GM18909 (cell line): Measurements from ENCODE around the gene MOCS3.
A peak's percentile ranks its signal among the peaks of the same experiment; 100 is the strongest.

Source experiments
- ATAC-seq: cut with Tn5 transposase; IDR thresholded peaks from one replicate; pipeline ENCODE4 v1.9.1; 2021; ENCODE audit warnings: mild to moderate bottlenecking; ENCODE audit not compliant: unreplicated experiment, poor library complexity

Gene MOCS3, protein sequence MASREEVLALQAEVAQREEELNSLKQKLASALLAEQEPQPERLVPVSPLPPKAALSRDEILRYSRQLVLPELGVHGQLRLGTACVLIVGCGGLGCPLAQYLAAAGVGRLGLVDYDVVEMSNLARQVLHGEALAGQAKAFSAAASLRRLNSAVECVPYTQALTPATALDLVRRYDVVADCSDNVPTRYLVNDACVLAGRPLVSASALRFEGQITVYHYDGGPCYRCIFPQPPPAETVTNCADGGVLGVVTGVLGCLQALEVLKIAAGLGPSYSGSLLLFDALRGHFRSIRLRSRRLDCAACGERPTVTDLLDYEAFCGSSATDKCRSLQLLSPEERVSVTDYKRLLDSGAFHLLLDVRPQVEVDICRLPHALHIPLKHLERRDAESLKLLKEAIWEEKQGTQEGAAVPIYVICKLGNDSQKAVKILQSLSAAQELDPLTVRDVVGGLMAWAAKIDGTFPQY

DNA sequence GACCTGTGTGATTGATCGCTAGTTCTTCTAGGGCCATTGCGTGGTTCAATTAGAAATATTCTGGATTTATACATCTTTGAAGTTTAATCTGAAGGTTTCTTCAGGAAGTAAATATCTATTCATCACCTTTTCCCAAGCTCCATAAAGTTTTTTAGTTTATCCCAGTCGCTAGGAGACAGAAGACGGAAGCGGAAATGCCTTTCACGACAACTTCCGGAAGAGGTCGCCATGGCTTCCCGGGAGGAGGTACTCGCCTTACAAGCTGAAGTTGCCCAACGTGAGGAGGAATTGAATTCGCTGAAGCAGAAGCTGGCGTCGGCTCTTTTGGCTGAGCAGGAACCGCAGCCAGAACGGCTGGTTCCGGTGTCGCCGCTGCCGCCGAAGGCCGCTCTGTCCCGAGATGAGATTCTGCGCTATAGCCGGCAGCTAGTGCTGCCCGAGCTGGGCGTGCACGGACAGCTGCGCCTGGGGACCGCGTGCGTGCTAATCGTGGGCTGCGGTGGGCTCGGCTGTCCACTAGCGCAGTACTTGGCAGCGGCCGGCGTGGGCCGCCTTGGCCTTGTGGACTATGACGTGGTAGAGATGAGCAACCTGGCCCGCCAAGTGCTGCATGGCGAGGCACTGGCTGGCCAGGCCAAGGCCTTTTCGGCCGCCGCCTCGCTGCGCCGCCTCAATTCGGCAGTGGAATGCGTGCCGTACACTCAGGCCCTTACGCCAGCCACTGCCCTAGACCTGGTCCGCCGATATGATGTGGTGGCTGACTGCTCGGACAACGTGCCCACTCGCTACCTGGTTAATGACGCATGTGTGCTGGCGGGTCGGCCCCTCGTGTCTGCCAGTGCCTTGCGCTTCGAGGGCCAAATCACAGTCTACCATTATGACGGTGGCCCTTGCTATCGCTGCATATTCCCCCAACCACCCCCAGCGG, at the start of gene MOCS3:
Gene MOCS3, plus strand, starts transcription at position 204 of the 928 bp plus-strand sequence. Its CDS starts 25 bp downstream, at position 229.
- peak; percentile 81 for ATAC-seq

DNA sequence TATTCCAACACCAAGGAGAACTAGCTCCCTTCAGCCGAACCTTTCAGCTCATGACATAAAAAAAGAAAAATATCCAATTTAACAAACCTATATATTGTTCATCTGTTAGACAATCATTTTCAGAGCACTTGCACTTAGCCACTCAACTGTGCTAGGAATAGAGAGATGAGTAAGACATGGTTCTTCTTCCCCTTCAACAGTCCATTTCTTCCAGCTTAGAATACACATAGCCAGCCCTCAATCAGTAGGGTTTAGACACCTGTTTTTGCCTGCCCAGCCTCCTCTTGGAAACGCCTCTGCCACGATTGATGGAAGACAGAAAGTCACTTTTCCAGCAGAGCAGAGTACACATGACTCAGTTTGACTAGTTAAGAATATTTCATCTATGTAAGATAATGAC, 49.2 kb upstream of the MOCS3 start:
- ATAC-seq = no peak

DNA sequence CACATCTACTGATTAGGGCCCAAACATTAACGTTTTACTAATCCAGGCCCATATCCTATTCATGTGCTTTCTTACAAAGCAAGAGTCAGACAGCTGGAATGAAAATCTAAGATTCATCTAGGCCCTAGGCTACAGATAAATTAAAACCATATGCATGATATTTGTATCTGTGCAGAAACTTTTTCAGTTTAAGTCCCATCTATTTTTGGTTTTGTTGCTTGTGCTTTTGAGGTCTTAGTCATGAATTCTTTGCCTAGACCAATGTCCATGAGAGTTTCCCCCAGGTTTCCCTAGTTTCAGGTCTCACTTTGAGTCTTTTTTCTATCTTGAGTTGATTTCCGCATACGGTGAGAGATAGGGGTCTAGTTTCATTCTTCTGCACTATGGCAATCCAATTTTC, 47.6 kb upstream of the MOCS3 start:
- ATAC-seq = peak; percentile 11

DNA sequence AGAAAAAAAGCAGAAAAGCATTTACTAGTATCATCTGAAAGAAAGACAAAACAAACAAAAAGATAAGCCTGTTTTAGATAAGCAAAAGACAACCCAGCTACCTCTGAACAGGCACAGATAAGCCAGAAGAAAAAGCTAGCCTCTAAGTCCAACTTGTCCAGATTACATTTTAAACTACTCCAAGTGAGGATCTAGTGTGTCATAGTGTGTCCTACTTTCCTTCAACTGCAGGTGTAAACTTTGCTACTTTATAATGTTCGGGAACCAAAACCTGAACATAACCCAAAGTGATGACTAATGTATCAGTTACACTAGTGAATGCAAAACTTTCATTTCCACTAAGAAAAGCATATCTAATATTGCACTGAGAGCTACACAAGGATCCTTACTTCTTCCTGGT, 46.9 kb upstream of the MOCS3 start:
- ATAC-seq = peak; percentile 56

DNA sequence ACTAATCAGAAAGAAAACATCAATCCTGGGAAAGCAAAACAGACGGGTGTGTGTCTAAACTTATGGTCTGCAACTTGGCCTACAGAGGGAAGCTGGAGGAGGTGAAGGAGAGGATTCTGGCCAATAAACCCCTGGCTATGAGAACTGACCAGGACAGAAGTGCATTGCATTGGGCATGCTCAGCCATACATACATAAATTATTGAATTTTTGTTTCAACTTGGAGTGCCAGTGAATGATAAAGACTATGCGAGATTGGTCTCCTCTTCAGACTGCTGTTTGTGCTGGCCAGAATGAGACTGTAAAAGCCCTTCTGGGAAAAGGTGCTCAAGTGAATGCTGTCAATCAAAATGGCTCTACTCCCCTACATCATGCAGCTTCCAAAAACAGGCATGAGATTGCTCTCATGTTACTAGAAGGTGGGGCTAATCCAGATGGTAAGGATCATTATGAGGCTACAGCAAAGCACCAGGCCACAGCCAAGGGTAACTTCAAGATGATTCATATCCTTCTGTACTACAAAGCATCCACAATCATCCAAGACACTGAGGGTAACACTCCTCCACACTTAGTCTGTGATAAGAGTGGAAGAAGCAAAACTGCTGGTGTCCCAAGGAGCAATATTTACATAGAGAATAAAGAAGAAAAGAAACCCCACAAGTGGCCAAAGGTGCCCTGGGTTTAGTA, 44.8 kb upstream of the MOCS3 start:
- no peak for ATAC-seq

DNA sequence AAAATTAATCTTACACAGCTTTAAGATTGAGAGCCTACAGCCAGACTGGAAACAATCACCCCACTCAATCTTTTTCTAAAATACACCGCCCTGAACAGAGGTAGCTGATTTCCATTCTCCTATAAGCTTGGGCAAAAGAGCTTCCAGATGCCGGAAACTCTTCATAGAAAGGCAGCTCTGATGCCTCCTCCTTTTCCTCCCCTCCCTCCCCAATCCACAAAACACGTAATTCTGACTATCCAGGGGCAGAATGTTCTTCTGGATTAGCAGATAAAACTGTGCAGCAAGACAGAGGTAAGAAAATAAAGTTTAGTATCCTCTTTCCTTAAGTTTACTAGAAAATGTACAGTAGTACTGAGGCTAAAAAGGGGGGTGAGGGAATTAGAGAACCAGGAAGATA, 43.2 kb upstream of the MOCS3 start:
- no peak for ATAC-seq

DNA sequence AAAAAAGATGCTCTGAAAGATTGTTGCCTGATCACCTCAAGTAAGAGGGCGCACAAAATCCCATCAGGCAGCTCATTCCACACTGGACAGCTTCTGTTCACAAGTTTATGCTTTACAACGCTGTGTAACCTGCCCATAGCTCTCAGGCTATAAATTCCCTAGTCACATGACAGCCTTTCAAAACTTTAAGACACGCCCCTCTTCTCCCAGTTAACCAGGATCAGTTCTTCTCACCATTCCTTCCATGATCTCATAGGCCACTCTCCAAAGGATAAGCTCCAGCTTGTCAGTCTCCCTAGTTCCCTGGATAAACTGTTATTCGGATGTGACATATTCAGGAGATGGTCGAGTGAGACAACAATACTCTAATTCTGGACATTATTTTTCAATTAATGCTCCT, 42.4 kb upstream of the MOCS3 start:
- no peak for ATAC-seq

DNA sequence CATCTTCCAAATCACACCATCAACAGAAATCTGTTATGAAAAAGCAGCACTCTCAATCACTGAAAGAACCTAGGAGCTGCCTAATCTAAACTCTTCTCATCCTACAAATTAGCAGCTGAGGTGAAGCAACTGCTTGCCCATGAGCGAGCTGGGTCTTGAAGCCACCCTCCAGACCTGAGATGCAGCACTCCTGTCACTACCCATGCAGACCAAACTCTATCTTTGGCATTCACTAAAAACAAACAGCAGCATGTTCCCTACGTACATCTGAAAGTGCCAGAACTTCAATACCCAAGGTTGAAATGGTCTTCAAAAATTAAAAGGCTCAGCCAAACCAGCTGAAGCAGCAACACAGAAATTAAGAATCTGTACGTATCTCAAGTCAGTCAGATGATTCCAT, 41.7 kb upstream of the MOCS3 start:
- ATAC-seq = no peak

DNA sequence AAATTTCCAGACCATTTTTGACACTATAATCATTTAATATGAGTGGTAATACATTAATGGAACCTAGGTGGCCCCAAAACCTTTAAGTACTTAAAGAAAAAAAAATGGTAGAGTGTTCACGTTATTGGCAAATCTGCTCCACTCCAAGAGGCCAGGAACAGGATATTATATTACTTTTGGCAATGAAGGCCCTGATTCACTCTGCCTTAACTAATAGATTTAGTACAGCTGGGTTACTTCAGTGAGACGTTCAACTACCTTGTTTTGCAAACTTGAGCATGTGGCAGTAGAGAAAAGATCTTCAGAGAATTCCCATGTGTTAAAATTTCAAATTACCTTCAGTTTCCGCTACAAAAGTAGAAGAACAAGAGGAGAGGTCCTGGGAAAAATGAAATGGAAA, 40.2 kb upstream of the MOCS3 start:
- ATAC-seq = no peak

DNA sequence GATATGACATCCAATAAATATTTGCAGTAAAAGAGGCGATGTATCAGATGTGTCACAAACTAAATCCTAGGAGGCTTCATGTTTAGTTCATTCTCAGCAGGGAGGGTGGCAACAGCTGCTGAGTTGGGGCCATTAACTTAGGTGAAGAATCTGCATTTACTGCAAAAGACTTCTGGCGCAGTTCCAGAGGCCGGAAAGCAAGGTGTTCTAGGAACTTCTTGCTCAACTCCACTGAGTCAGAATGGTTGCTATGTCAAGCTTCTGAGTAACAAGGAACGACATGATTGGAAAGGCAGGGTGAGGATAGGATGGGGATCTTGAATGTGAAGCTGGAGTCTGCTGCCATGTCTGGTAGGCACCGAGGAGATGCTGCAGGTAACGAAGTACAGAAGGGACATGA, 39.1 kb upstream of the MOCS3 start:
- ATAC-seq = no peak

DNA sequence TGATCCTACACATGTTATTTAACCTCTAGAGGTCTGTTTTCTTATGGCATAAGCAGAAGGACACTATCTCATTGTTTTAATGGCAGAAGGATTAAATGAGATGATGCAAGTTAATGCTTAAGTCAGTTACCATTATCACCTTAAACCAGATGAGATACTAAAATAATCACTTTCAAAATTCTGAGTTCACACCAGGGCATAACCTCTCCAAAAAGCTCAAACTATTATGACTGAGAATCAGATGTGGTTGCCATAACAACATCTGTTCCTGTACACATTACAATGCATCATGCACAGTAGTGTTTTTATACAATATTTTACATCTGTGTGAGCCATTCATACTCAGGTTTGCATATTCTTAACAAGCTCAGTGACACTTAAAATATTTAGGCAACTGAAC, 37.6 kb upstream of the MOCS3 start:
- ATAC-seq = no peak

DNA sequence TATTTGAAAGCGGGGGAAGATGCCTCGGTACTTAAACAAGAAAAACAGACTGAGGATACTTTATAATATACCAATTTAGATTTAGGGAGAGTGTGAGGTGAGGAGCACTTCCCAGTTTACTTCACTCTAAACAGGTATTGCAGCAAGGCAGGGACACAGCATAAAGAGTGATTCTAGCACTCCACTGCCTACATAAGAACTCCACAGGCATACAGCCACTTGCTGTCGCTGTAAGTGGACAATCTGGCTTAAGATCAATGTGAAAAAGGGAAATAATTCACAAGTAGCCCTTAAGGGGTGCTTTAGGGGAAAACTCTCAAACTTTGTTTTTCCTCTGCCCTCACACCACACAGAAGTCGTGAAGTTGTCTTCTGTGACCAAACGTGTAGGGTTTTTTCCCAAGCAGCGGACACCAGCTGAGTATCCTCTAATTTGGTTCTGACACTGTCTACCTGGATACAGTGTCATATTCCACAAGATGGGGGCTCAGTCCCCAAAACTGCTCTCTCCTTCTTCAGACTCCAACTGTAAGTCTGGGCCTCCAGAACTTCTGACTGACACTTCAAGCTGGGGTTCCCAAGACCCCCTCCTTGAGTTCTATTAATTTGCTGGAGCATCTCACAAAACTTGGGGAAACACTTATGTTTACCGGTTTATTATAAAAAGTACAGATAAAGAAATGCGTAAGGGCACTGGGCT, 36.7 kb upstream of the MOCS3 start:
- no peak for ATAC-seq

DNA sequence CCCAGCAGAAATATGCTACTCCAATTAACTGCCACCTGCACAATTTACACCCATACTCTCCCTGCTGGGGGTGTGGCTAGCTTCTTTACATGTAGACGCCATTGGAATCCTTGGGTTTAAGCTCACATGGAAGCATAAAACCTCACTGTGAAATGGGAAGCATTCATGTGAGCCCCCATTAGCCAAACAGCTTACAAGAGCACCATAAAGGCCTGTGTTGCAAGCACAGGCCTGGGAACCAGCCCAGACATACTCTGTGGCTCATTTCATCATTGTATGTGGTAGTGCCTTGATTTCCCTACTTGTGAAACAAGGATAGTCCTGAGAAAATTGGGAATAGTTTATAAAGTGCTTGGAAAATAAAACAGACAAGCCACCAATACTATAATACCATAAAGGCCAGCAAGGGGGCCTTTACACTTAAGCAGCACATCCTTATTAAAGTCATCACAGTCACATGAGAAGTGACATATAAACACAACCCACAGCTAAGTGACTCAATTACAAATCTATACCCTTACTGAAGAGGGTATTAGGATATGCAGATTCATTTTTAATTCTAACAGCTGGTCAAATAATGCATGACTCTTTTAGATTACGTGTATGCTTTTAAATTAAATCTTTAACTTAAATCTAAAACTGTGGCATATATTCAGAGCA, 34.2 kb upstream of the MOCS3 start:
- ATAC-seq = no peak

DNA sequence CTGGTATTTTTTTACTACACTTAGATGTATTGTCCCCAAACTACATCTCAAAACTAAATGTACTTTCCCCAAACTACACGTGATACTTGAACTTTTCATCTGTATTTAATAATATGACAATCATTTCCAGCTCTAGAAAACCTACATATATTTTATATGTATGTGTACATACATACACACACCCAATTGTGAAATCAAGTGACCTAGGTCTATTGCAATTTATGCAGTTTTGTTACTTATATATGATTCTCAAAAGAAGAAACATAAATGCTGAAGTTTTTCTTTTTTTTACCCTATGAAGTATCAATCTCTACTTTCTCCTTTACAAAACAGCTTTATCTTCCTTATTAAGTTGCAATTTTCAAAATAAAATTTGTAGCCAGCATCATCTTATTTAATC, 32.1 kb upstream of the MOCS3 start:
- no peak for ATAC-seq

DNA sequence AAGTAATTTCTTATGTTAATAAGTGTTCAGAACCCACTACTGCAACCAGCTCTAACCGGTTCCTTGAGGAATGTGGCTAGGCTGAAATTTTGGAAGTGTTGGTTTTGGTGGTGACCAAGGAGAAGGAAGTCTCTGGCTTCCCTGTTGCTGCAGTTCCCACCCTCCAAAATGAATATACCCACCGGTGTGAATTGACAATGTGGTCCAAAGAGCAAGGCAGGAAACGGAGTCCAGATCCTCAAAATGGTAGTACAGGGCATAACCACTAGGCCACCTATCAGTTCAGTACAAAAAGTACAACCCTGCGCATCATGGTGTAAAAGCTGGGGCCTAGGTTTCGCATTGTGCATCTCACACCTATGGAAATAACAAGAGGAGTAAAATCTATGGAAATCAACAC, 30.1 kb upstream of the MOCS3 start:
- no peak for ATAC-seq

DNA sequence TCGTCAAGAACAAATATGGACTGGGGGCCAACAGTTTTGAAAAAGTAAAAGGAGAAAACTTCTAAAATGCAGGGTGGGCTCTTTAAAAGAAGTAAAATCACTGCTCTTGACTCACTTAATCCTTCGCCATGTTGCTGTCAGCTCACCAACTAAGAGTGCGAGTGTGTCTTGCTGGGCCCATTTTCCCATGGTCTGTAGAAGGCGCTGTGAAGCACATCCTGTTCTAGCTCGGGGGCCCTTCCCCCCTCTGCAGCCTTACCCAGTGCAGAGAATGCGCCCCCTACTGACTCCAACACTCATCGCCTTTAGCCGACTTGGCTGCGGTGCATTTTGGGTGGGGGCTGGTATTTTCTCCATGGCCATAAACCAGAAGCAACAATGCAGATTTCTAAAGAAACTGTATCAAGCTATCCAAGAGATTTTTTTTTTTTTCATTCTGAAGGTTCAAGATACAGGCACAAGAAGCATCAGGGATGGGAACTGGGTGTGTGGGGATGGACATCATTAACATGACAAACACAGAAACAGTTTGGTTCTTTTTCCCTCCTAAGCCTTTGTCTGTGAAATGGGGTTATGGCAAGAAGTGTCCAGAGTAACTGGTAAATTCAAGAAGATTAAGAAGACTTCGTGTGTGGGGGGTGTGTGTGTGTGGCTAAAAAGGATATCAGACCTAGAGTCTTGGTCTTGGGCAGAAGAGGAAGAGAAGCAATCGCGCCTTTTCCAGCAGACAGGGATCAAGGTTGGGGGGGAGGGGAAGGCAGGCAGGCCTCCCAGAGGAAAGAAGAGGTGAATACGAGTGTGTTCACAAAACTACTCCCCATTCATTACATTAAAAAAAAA, 29.1 kb upstream of the MOCS3 start:
- ATAC-seq = peak; percentile 66

DNA sequence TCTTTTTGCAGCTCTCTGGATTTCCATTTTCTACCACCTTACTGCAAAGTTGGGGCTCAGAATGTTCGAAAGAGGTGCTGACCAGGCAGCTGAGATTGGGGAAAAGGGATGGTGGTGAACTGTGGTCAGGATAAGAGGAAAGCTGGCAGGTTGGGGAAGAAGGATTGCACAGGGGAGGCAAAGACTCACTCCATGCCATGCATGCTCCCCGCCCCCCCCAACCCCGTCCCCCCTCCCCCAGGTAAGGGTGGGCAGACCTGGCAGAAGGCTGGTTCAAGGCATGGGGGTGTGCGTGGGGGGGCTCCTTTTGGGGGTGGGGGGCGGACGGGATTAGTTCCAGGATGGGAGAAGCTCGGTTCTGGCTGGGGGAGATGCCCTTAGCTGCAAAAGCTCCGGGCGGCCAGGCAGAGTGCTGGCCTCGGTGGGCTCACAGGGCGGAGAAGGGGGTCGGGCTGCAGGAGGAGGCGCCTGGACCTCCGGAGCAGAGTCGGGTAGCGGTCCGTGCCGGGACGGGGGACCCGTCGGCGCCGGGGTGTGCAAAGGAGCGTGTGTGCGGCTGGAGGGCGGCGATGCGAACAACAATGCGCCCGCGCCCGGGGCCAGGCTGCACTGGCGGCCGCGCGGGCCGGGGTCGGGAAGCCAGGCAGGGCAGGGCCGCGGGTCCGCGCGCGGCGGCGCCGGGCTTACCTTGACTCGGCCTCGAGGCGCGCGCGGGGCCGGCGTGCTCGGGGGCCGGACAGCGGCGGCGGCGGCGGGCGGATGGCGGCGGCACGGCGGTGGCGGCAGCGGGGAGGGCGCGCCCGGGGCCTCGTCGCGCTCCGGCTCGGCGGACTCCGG, 28.3 kb upstream of the MOCS3 start:
- peak; percentile 18 for ATAC-seq

DNA sequence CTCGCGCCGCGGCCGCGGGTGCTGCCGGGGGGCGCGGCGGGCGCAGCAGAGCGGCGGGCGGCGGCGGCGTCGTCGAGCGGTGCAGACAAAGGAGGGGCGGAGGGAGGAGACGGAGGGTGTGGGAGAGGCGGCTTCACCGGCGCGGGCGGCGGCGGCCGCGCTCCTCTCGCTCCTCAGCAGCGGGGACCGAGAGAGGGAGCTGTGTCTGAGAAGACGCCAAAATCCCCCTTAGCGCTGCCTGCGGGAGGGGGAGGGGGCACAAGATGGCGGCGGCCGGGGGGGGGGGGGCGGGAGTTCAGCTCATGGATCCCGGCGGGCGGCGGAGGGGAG, 27.7 kb upstream of the MOCS3 start:
- peak; percentile 11 for ATAC-seq
